ENCODE measurements around the gene AP1G2.

The AP1G2 gene

GRCh38 chr14:23559010-23559925 is 8.3 kb downstream of the AP1G2 start:
- in situ Hi-C loops (cut with MboI; ENCODE audit: low sequenced_read_pairs) = loop anchor here (5.0 kb wide), 1 partner anchor 72 kb away; no protein-coding TSS in a partner anchor

GRCh38 chr14:23558346-23559009 is 9.1 kb downstream of the AP1G2 start:
- in situ Hi-C loops (cut with MboI; ENCODE audit: low sequenced_read_pairs) = loop anchor here (5.0 kb wide), 1 partner anchor 71 kb away; no protein-coding TSS in a partner anchor

- in situ Hi-C loops (cut with MboI; ENCODE audit: low sequenced_read_pairs) = loop anchor here (5.0 kb wide), 1 partner anchor 71 kb away; no protein-coding TSS in a partner anchor
Measured at GRCh38 chr14:23557946-23558345, 9.6 kb downstream of the AP1G2 start.

- in situ Hi-C loops (cut with MboI; ENCODE audit: low sequenced_read_pairs) = loop anchor here (5.0 kb wide), 1 partner anchor 70 kb away; no protein-coding TSS in a partner anchor
Measured at GRCh38 chr14:23557521-23557920, 10.1 kb downstream of the AP1G2 start.

- in situ Hi-C loops (cut with MboI; ENCODE audit: low sequenced_read_pairs) = loop anchor here (5.0 kb wide), 1 partner anchor 70 kb away; no protein-coding TSS in a partner anchor
Measured at GRCh38 chr14:23556700-23557440, 10.7 kb downstream of the AP1G2 start.

- in situ Hi-C loops (cut with MboI; ENCODE audit: low sequenced_read_pairs) = loop anchor here (5.0 kb wide), 1 partner anchor 69 kb away; no protein-coding TSS in a partner anchor
Measured at GRCh38 chr14:23555882-23556699, 11.5 kb downstream of the AP1G2 start, which contains the start of gene THTPA. Gene THTPA, plus strand, starts transcription at chr14:23556271. Its CDS starts 487 bp downstream, at chr14:23556758.

GRCh38 chr14:23555533-23555881 is 12.1 kb downstream of the AP1G2 start:
- in situ Hi-C loops (cut with MboI; ENCODE audit: low sequenced_read_pairs) = loop anchor here (5.0 kb wide), 1 partner anchor 68 kb away; no protein-coding TSS in a partner anchor

GRCh38 chr14:23551266-23552028 is 16.1 kb downstream of the AP1G2 start, which contains the start of gene ZFHX2:
Gene ZFHX2, minus strand, starts transcription at chr14:23551765. Its CDS starts 16,440 bp downstream, at chr14:23535325.
- in situ Hi-C loops (cut with MboI; ENCODE audit: low sequenced_read_pairs) = no loop called here

- in situ Hi-C loops (cut with MboI; ENCODE audit: low sequenced_read_pairs) = no loop called here
Measured at GRCh38 chr14:23550812-23551265, 16.8 kb downstream of the AP1G2 start.

- in situ Hi-C loops (cut with MboI; ENCODE audit: low sequenced_read_pairs) = no loop called here
Measured at GRCh38 chr14:23550131-23550811, 17.3 kb downstream of the AP1G2 start.

GRCh38 chr14:23548351-23549318 is 19.0 kb downstream of the AP1G2 start:
- in situ Hi-C loops (cut with MboI; ENCODE audit: low sequenced_read_pairs) = no loop called here

- in situ Hi-C loops (cut with MboI; ENCODE audit: low sequenced_read_pairs) = no loop called here
Measured at GRCh38 chr14:23547924-23548323, 19.7 kb downstream of the AP1G2 start.

- in situ Hi-C loops (cut with MboI; ENCODE audit: low sequenced_read_pairs) = no loop called here
Measured at GRCh38 chr14:23546450-23547035, 21.0 kb downstream of the AP1G2 start.

GRCh38 chr14:23545740-23546365 is 21.7 kb downstream of the AP1G2 start:
- in situ Hi-C loops (cut with MboI; ENCODE audit: low sequenced_read_pairs) = no loop called here

- in situ Hi-C loops (cut with MboI; ENCODE audit: low sequenced_read_pairs) = no loop called here
Measured at GRCh38 chr14:23544511-23545447, 22.8 kb downstream of the AP1G2 start.
